HepG2 (cell line): Measurements from ENCODE around the gene PIK3IP1. TPM values are rescaled to one million over a fixed set of nuclear protein-coding genes. Genes with fewer than 3 reads are reported as not detected.

Source experiments
- BRD4 ChIP-seq: sonication (generic); formaldehyde crosslinking; IDR thresholded peaks from 2 replicates; pipeline ENCODE4 v1.4.0; 2020; ENCODE audit warnings: missing genetic modification reagents
- DNMT3B ChIP-seq: conservative IDR thresholded peaks from 2 replicates; pipeline ENCODE4 v1.6.1; 2016; ENCODE audit warnings: missing biosample characterization, control low read depth
- KLF11 ChIP-seq: IDR thresholded peaks from 2 replicates; pipeline ENCODE4 v1.6.1; 2016; ENCODE audit warnings: missing compliant biosample characterization
- MLLT10 ChIP-seq: sonication (generic); formaldehyde crosslinking; IDR thresholded peaks from 2 replicates; pipeline ENCODE4 v1.4.0; 2020; ENCODE audit warnings: missing genetic modification reagents
- NAIF1 ChIP-seq: sonication (generic); formaldehyde crosslinking; IDR thresholded peaks from 2 replicates; pipeline ENCODE4 v1.5.0; 2020; ENCODE audit warnings: mild to moderate bottlenecking, missing genetic modification reagents, borderline replicate concordance
- POLR2AphosphoS2 ChIP-seq: IDR thresholded peaks from 2 replicates; pipeline ENCODE4 v1.6.1; 2011; ENCODE audit warnings: low read depth, low read length, improper control_type of control experiment
- SOX5 ChIP-seq: IDR thresholded peaks from 2 replicates; pipeline ENCODE4 v1.6.1; 2016; ENCODE audit warnings: borderline replicate concordance
- TBL1XR1 ChIP-seq: fragments of 150-350 bp; IDR thresholded peaks from 2 replicates; pipeline ENCODE4 v1.6.1; 2014; ENCODE audit warnings: borderline replicate concordance, low read length; ENCODE audit not compliant: partially characterized antibody
- ZNF350 ChIP-seq: sonication (generic); formaldehyde crosslinking; IDR thresholded peaks from 2 replicates; pipeline ENCODE4 v1.4.0; 2020; ENCODE audit warnings: mild to moderate bottlenecking, low read depth, missing genetic modification reagents, borderline replicate concordance
- ZNF451 ChIP-seq: sonication (generic); formaldehyde crosslinking; IDR thresholded peaks from 2 replicates; pipeline ENCODE4 v1.5.0; 2020; ENCODE audit warnings: mild to moderate bottlenecking, missing genetic modification reagents
- ZNF546 ChIP-seq: sonication (generic); formaldehyde crosslinking; conservative IDR thresholded peaks from 2 replicates; pipeline ENCODE4 v1.8.1; 2023; ENCODE audit warnings: mild to moderate bottlenecking, missing genetic modification reagents
- ZNF567 ChIP-seq: sonication (generic); formaldehyde crosslinking; IDR thresholded peaks from 2 replicates; pipeline ENCODE4 v1.8.1; 2023; ENCODE audit warnings: mild to moderate bottlenecking, missing genetic modification reagents, borderline replicate concordance
- ZNF766 ChIP-seq: sonication (generic); formaldehyde crosslinking; IDR thresholded peaks from 2 replicates; pipeline ENCODE4 v1.5.0; 2020; ENCODE audit warnings: missing genetic modification reagents, borderline replicate concordance
- polyA plus RNA-seq, 8 experiments: library from polyadenylated mRNA; depleted of rRNA in 3 of 8; stranded (reverse) in 7 of 8; unstranded in 1 of 8; fragments of >200 nt; fragmentation: Illumina TruSeq in 4 of 8; extraction: Trizol in 4 of 8; gene quantifications; 2 replicates each; pipeline versions ENCODE4 v1.2.1 to v1.2.3, GENCODE V29; 2011 to 2016; ENCODE audit warnings: low read depth in 4 of 8, missing spikeins in 1 of 8, mixed read lengths in 1 of 8; ENCODE audit not compliant: insufficient read depth in 1 of 8
- total RNA-seq, 5 experiments: library from RNA; depleted of rRNA; stranded (reverse); fragments of >200 nt; fragmentation: Illumina TruSeq; extraction: Trizol; gene quantifications; 2 replicates each; pipeline ENCODE4 v1.2.3, GENCODE V29; 2016; ENCODE audit warnings: low read depth in 1 of 5
- TF ChIP-seq, protein P1 (sequence below): conservative IDR thresholded peaks from 2 replicates; pipeline ENCODE4 v1.6.1; 2018; ENCODE audit warnings: missing genetic modification reagents
- TF ChIP-seq, protein P2 (sequence below): sonication (generic); formaldehyde crosslinking; IDR thresholded peaks from 2 replicates; pipeline ENCODE4 v1.9.0; 2022; ENCODE audit warnings: low read depth, missing genetic modification reagents
- TF ChIP-seq, protein P3 (sequence below): sonication (generic); formaldehyde crosslinking; IDR thresholded peaks from 2 replicates; pipeline ENCODE4 v1.5.1; 2020; ENCODE audit warnings: missing genetic modification reagents, mild to moderate bottlenecking, borderline replicate concordance
- TF ChIP-seq, protein P4 (sequence below): sonication (generic); formaldehyde crosslinking; IDR thresholded peaks from 2 replicates; pipeline ENCODE4 v1.4.0; 2020; ENCODE audit warnings: missing genetic modification reagents, borderline replicate concordance

The PIK3IP1 gene
- total and polyA plus RNA-seq, 2 of the 13 experiments (the other 11 are each of a cell fraction or from before 2014, with no cell fraction given): 1.3 to 2.5 TPM

DNA sequence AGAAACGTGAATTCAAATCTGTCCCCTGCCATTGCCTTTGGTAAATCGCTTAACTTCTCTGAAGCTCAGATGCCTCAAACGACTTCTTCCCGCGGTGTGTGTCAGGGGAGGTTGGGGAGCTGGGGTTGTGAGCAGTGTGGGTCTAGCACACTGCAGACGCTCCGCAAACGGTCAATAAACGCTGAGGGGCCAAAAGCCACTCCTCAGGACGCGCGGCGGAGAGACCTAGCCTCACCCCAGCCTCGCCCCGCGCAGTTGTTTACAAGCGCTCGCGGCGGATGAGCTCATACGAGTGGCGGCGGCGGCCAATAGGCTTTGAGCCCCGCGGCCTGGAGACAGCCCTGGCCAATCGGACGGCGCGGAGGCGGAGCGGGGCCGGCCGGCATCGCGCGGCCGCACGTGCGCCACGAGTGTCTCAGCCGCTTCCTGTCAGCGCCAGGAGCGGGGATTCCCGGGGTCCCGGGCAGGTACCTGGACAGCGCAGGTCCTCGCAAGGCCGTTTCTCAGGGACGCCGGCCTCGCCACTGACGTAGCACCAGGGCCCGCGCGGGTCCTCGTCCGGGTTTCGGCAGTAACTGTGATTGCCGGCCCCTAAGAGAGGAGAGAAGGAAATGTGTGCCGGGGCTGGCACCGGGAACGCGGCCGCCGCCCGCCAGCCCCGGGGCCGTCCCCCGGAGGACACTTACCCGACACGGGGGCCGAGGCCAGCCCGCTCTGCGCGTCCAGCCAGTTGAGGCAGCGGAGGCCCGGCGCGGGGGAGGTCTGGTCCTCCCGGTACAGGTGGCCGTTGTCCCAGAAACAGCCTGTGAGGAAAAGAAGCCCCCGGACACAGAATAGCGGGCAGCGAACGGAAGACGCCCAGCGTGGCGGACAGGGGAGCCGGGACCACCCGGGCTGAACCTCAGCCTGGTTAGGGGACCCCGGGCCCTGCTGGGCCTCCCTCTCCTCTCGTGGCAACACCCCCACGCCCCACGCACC lies 1.5 kb downstream of the PIK3IP1 start (continued):
- TF ChIP-seq, protein P1, sequence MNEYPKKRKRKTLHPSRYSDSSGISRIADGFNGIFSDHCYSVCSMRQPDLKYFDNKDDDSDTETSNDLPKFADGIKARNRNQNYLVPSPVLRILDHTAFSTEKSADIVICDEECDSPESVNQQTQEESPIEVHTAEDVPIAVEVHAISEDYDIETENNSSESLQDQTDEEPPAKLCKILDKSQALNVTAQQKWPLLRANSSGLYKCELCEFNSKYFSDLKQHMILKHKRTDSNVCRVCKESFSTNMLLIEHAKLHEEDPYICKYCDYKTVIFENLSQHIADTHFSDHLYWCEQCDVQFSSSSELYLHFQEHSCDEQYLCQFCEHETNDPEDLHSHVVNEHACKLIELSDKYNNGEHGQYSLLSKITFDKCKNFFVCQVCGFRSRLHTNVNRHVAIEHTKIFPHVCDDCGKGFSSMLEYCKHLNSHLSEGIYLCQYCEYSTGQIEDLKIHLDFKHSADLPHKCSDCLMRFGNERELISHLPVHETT (CRISPR knock-in tag): no peak
- TF ChIP-seq, protein P2, sequence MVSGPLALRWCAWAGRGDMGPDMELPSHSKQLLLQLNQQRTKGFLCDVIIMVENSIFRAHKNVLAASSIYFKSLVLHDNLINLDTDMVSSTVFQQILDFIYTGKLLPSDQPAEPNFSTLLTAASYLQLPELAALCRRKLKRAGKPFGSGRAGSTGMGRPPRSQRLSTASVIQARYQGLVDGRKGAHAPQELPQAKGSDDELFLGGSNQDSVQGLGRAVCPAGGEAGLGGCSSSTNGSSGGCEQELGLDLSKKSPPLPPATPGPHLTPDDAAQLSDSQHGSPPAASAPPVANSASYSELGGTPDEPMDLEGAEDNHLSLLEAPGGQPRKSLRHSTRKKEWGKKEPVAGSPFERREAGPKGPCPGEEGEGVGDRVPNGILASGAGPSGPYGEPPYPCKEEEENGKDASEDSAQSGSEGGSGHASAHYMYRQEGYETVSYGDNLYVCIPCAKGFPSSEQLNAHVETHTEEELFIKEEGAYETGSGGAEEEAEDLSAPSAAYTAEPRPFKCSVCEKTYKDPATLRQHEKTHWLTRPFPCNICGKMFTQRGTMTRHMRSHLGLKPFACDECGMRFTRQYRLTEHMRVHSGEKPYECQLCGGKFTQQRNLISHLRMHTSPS (CRISPR knock-in tag): no peak
- TF ChIP-seq TBL1XR1 (no peak), ZNF766 (CRISPR knock-in tag) (peak; percentile 88; the same call in 1 of the 2 replicates), ZNF350 (CRISPR knock-in tag) (no peak), POLR2AphosphoS2 (no peak; the same call in 1 of the 2 replicates), DNMT3B (CRISPR knock-in tag) (no peak), MLLT10 (CRISPR knock-in tag) (no peak), NAIF1 (no peak; the same call in 1 of the 2 replicates), BRD4 (CRISPR knock-in tag) (peak; percentile 49; the same call in 1 of the 2 replicates), ZNF546 (CRISPR knock-in tag) (peak; percentile 65; the same call in 1 of the 2 replicates), ZNF567 (CRISPR knock-in tag) (no peak), SOX5 (CRISPR knock-in tag) (peak; percentile 72; the same call in 1 of the 2 replicates), KLF11 (no peak), ZNF451 (CRISPR knock-in tag) (no peak)
- TF ChIP-seq, protein P3, sequence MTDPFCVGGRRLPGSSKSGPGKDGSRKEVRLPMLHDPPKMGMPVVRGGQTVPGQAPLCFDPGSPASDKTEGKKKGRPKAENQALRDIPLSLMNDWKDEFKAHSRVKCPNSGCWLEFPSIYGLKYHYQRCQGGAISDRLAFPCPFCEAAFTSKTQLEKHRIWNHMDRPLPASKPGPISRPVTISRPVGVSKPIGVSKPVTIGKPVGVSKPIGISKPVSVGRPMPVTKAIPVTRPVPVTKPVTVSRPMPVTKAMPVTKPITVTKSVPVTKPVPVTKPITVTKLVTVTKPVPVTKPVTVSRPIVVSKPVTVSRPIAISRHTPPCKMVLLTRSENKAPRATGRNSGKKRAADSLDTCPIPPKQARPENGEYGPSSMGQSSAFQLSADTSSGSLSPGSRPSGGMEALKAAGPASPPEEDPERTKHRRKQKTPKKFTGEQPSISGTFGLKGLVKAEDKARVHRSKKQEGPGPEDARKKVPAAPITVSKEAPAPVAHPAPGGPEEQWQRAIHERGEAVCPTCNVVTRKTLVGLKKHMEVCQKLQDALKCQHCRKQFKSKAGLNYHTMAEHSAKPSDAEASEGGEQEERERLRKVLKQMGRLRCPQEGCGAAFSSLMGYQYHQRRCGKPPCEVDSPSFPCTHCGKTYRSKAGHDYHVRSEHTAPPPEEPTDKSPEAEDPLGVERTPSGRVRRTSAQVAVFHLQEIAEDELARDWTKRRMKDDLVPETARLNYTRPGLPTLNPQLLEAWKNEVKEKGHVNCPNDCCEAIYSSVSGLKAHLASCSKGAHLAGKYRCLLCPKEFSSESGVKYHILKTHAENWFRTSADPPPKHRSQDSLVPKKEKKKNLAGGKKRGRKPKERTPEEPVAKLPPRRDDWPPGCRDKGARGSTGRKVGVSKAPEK: no peak
- TF ChIP-seq, protein P4, sequence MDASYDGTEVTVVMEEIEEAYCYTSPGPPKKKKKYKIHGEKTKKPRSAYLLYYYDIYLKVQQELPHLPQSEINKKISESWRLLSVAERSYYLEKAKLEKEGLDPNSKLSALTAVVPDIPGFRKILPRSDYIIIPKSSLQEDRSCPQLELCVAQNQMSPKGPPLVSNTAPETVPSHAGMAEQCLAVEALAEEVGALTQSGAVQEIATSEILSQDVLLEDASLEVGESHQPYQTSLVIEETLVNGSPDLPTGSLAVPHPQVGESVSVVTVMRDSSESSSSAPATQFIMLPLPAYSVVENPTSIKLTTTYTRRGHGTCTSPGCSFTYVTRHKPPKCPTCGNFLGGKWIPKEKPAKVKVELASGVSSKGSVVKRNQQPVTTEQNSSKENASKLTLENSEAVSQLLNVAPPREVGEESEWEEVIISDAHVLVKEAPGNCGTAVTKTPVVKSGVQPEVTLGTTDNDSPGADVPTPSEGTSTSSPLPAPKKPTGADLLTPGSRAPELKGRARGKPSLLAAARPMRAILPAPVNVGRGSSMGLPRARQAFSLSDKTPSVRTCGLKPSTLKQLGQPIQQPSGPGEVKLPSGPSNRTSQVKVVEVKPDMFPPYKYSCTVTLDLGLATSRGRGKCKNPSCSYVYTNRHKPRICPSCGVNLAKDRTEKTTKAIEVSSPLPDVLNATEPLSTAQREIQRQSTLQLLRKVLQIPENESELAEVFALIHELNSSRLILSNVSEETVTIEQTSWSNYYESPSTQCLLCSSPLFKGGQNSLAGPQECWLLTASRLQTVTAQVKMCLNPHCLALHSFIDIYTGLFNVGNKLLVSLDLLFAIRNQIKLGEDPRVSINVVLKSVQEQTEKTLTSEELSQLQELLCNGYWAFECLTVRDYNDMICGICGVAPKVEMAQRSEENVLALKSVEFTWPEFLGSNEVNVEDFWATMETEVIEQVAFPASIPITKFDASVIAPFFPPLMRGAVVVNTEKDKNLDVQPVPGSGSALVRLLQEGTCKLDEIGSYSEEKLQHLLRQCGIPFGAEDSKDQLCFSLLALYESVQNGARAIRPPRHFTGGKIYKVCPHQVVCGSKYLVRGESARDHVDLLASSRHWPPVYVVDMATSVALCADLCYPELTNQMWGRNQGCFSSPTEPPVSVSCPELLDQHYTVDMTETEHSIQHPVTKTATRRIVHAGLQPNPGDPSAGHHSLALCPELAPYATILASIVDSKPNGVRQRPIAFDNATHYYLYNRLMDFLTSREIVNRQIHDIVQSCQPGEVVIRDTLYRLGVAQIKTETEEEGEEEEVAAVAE (CRISPR knock-in tag): no peak; the same call in 1 of the 2 replicates
